Fibroblast of lung (primary cell): ENCODE measurements around the gene FHOD3. TPM values are rescaled to one million over a fixed set of nuclear protein-coding genes. Genes with fewer than 3 reads are reported as not detected.
"Not testable (repeated sequence)": the region's sequence is repeated elsewhere in the genome, so short reads cannot be mapped to it uniquely, and the experiment has no call there.

Experiments used
- DNase-seq, 2 donors: peaks; one replicate each; pipeline versions ENCODE4 v3.0.0 to v3.0.0-alpha.2; 2010; ENCODE audit warnings: low read depth in 2 of 2
- H2AFZ ChIP-seq: 2 replicates; pipeline ENCODE4 v1.5.1; 2012; ENCODE audit warnings: low read length, control low read depth, inconsistent platforms
- H3K27ac ChIP-seq: 2 replicates; pipeline ENCODE4 v1.5.1; 2011; ENCODE audit warnings: low read length, control low read depth; ENCODE audit not compliant: insufficient read depth
- H3K27me3 ChIP-seq: 2 replicates; pipeline ENCODE4 v1.5.1; 2011; ENCODE audit warnings: mild to moderate bottlenecking, low read length; ENCODE audit not compliant: control insufficient read depth, insufficient read depth
- H3K36me3 ChIP-seq: 2 replicates; pipeline ENCODE4 v1.5.1; 2011; ENCODE audit warnings: low read length; ENCODE audit not compliant: control insufficient read depth, insufficient read depth
- H3K4me1 ChIP-seq: 2 replicates; pipeline ENCODE4 v1.5.1; 2011; ENCODE audit warnings: low read length; ENCODE audit not compliant: control insufficient read depth, insufficient read depth; ENCODE audit errors: extremely low read depth
- H3K4me2 ChIP-seq: 2 replicates; pipeline ENCODE4 v1.5.1; 2011; ENCODE audit warnings: low read length, control low read depth; ENCODE audit not compliant: insufficient read depth; ENCODE audit errors: extremely low read depth
- H3K4me3 ChIP-seq, 4 experiments: fragments of 200-600 bp in 1 of 4; sonication (generic) in 1 of 4; replicated peaks in 1 of 4; 2 replicates each; pipeline ENCODE4 v1.5.1; 2011 to 2016; ENCODE audit warnings: low read length in 4 of 4, low read depth in 3 of 4, mild to moderate bottlenecking in 3 of 4, control low read depth in 2 of 4, inconsistent platforms in 1 of 4, mixed read lengths in 1 of 4; ENCODE audit not compliant: insufficient read depth in 1 of 4; ENCODE audit errors: control extremely low read depth in 1 of 4
- H3K79me2 ChIP-seq: 2 replicates; pipeline ENCODE4 v1.5.1; 2012; ENCODE audit warnings: mild to moderate bottlenecking, low read length, inconsistent platforms; ENCODE audit not compliant: control insufficient read depth, insufficient read depth
- H3K9ac ChIP-seq: 2 replicates; pipeline ENCODE4 v1.5.1; 2011; ENCODE audit warnings: mild to moderate bottlenecking, low read length, control low read depth; ENCODE audit not compliant: insufficient read depth
- H3K9me3 ChIP-seq: 2 replicates; pipeline ENCODE4 v1.5.1; 2012; ENCODE audit warnings: low read depth, low read length; ENCODE audit not compliant: control insufficient read depth, insufficient read depth
- H4K20me1 ChIP-seq: 2 replicates; pipeline ENCODE4 v1.5.1; 2011; ENCODE audit warnings: low read length; ENCODE audit not compliant: control insufficient read depth, insufficient read depth; ENCODE audit errors: extremely low read depth
- CTCF ChIP-seq, 2 donors: IDR thresholded peaks in 1 of 2; conservative IDR thresholded peaks in 1 of 2; 1 replicate in 1 of 2; 2 replicates in 1 of 2; pipeline ENCODE4 v1.5.1; 2011 to 2012; ENCODE audit warnings: low read length in 2 of 2, control low read depth in 1 of 2, inconsistent platforms in 1 of 2, low read depth in 1 of 2, mild to moderate bottlenecking in 1 of 2
- EZH2 ChIP-seq: IDR thresholded peaks from 2 replicates; pipeline ENCODE4 v1.5.1; 2012; ENCODE audit warnings: low read length, control low read depth, mild to moderate bottlenecking; ENCODE audit errors: missing control alignments
- polyA plus RNA-seq, 2 donors: library from polyadenylated mRNA; depleted of rRNA in 1 of 2; stranded (reverse) in 1 of 2; unstranded in 1 of 2; fragments of >200 nt; gene quantifications; 2 replicates each; pipeline ENCODE4 v1.2.1, GENCODE V29; 2011 to 2012; ENCODE audit warnings: missing spikeins in 1 of 2
- total RNA-seq: library from RNA; depleted of rRNA; stranded (reverse); fragments of >200 nt; gene quantifications from 2 replicates; pipeline ENCODE4 v1.2.1, GENCODE V29; 2014

Gene FHOD3
- total and polyA plus RNA-seq, 2 donors (not counting 1 experiment from before 2014, with no cell fraction given), result 16.1 to 28.2 TPM

DNA sequence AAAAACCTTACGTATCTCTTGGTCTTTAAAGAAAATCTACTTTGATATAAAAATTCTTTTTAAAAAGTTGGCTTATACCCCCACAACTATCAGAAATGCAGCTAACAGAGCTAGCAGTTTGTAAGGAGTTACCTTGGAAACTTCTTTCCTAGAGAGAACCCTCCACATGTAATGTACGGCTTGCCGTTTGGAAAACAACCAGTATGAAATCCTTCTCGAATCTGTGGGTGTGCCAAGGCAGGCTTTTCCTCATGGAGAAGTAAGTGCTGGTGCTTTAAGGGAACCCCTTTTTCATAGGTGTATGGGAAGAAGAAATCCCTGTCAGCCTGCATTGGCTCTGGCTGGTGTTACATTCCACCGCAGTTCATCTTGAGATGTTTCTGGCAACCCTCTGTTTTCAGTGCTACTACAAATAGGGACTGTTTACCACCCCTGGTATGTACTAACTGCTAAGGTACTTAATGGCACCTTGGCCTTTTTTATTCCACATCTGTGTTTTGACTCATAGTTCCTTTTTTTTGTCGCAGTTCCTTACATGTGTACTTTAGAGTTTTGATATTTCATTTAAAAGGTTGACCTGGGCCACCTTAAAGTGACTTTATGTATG lies 248.4 kb downstream of the FHOD3 start:
- no peak overlapping the region for H3K9ac ChIP-seq
- no peak for DNase-seq
- TF ChIP-seq EZH2, result no peak
- TF ChIP-seq CTCF (conservative IDR thresholded peaks at IDR 0.05 in 1 of 2, IDR thresholded peaks at IDR 0.05 in 1 of 2; ENCODE audit: low read depth in 1 of 2, low read length in 2 of 2), result no peak
- no peaks in the 10 kb centered on the region for H3K27me3 ChIP-seq
- no peak overlapping the region for H3K4me2 ChIP-seq
- no peaks in the 10 kb centered on the region for H3K36me3 ChIP-seq
- H3K9me3 ChIP-seq, result no peaks in the 10 kb centered on the region
- H4K20me1 ChIP-seq, result no peaks in the 10 kb centered on the region
- no peaks in the 10 kb centered on the region for H3K79me2 ChIP-seq
- H3K27ac ChIP-seq, result no peak overlapping the region
- H3K4me3 ChIP-seq, result no peak overlapping the region
- H2AFZ ChIP-seq, result no peak overlapping the region
- H3K4me1 ChIP-seq, result no peaks in the 10 kb centered on the region

DNA sequence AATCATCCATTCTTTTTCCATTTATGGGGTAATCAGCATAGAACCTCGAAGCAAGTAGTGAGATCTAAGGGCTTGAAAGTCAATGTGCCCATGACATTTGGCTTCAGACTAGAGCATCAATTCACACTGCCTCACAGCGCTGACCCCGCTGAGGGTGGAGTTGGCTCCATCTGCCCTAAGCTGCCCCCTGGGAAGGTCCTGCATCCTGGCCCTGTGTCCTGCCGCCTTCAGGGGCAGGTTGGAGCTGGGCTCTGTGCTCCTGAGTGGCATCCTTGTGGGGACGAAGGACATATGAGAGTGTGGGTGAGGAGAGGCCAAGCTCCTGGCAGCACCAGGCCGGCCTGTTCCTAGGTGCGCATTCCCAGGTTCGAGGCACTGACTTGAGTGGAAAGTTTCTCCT lies 249.4 kb downstream of the FHOD3 start:
- TF ChIP-seq CTCF (conservative IDR thresholded peaks at IDR 0.05 in 1 of 2, IDR thresholded peaks at IDR 0.05 in 1 of 2; ENCODE audit: low read depth in 1 of 2, low read length in 2 of 2) (no peak), EZH2 (no peak)
- H3K4me2 ChIP-seq, result no peak overlapping the region
- no peak overlapping the region for H3K27ac ChIP-seq
- no peak overlapping the region for H3K9ac ChIP-seq
- H3K27me3 ChIP-seq, result no peaks in the 10 kb centered on the region
- H3K4me1 ChIP-seq, result no peaks in the 10 kb centered on the region
- H3K9me3 ChIP-seq, result no peaks in the 10 kb centered on the region
- H3K79me2 ChIP-seq, result no peaks in the 10 kb centered on the region
- no peaks in the 10 kb centered on the region for H3K36me3 ChIP-seq
- H2AFZ ChIP-seq, result no peak overlapping the region
- H4K20me1 ChIP-seq, result no peaks in the 10 kb centered on the region
- H3K4me3 ChIP-seq, result no peak overlapping the region
- DNase-seq, result no peak

GRCh38 chr18:36547544-36547943 lies 250.0 kb downstream of the FHOD3 start:
- Histone ChIP-seq H3K9me3 (no peaks in the 10 kb centered on the region), H3K27me3 (no peaks in the 10 kb centered on the region), H3K4me3 (no peak overlapping the region), H3K4me1 (no peaks in the 10 kb centered on the region), H3K36me3 (no peaks in the 10 kb centered on the region), H3K9ac (no peak overlapping the region), H3K4me2 (no peak overlapping the region), H2AFZ (no peak overlapping the region), H4K20me1 (no peaks in the 10 kb centered on the region), H3K27ac (no peak overlapping the region), H3K79me2 (no peaks in the 10 kb centered on the region)
- DNase-seq, result no peak
- TF ChIP-seq CTCF (conservative IDR thresholded peaks at IDR 0.05 in 1 of 2, IDR thresholded peaks at IDR 0.05 in 1 of 2; ENCODE audit: low read depth in 1 of 2, low read length in 2 of 2), result no peak
- TF ChIP-seq EZH2, result no peak

DNA sequence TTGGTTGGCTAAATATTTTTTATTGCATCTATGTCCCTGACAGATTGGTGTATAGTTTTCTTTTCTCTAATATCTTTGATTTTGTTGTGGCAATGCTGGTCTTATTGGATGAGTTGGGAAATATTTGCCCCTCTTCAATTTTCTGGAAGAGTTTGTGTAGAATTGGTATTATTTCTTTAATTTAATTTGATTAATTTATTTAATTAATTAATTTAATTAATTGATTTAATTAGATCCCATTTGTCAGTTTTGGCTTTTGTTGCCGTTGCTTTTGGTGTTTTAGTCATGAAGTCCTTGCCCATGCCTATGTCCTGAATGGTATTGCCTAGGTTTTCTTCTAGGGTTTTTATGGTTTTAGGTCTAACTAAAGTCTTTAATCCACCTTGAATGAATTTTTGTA lies 253.8 kb downstream of the FHOD3 start:
- not testable (repeated sequence) for H3K4me1 ChIP-seq, H3K27ac ChIP-seq, H4K20me1 ChIP-seq, H2AFZ ChIP-seq, H3K9ac ChIP-seq, H3K36me3 ChIP-seq, H3K4me3 ChIP-seq, H3K9me3 ChIP-seq, DNase-seq, H3K79me2 ChIP-seq, H3K4me2 ChIP-seq, H3K27me3 ChIP-seq
